GM12891 (cell line): ENCODE results near the gene CHST9.

Experiments
- PAX5 ChIP-seq: IDR thresholded peaks from 2 replicates; pipeline ENCODE4 v1.6.1; 2011; ENCODE audit warnings: low read length, moderate library complexity, mild to moderate bottlenecking; ENCODE audit not compliant: insufficient read depth, severe bottlenecking
- POLR2A ChIP-seq: IDR thresholded peaks from 2 replicates; pipeline ENCODE4 v1.6.1; 2011; ENCODE audit warnings: low read depth, low read length, control low read depth
- POLR2AphosphoS5 ChIP-seq: IDR thresholded peaks from 2 replicates; pipeline ENCODE4 v1.6.1; 2011; ENCODE audit warnings: low read depth, low read length, control low read depth
- POU2F2 ChIP-seq: IDR thresholded peaks from 2 replicates; pipeline ENCODE4 v1.6.1; 2011; ENCODE audit warnings: low read depth, mild to moderate bottlenecking, control low read depth, low read length, moderate library complexity
- SPI1 ChIP-seq: IDR thresholded peaks from 2 replicates; pipeline ENCODE4 v1.6.1; 2011; ENCODE audit warnings: low read depth, low read length, control low read depth
- TAF1 ChIP-seq: IDR thresholded peaks from 2 replicates; pipeline ENCODE4 v1.6.1; 2011; ENCODE audit warnings: low read depth, low read length, control low read depth

GRCh38 chr18:27185897-27186296 lies 789 bp upstream of the CHST9 start:
- TF ChIP-seq SPI1 (no peak), POLR2A (no peak), TAF1 (no peak), PAX5 (no peak), POLR2AphosphoS5 (no peak), POU2F2 (no peak)
